ENCODE data around the gene HOXC5.

Gene HOXC5

DNA sequence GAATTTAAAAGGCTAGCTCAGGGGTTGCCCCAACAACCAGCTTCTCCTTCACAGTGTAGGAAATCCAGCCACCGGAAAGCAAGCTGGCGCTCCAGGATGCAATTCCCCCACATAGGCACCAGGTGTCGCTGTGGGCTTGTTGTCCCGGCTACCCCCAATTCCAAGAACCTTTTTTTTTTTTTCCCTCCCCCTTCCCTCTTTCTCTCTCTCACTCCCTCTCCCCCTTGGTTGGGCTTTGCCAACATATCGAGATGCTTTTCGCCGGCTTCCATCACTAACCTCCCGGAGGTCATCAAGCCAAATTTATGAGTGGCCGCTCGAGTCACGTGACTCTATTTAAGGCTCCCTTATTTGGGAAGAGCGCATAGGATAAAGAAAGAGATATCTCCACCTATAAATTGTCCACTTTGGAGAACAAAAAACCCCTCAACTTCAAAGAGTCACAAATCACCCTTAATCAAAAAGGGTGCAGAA, at the start of gene HOXC5:
TSS of gene HOXC5 (plus strand) at position 424 of the 474 bp plus-strand sequence. CDS start 73 bp downstream, outside the sequence.
- peak; percentile 85 for DNase-seq (ENCODE audit: low spot score)

DNA sequence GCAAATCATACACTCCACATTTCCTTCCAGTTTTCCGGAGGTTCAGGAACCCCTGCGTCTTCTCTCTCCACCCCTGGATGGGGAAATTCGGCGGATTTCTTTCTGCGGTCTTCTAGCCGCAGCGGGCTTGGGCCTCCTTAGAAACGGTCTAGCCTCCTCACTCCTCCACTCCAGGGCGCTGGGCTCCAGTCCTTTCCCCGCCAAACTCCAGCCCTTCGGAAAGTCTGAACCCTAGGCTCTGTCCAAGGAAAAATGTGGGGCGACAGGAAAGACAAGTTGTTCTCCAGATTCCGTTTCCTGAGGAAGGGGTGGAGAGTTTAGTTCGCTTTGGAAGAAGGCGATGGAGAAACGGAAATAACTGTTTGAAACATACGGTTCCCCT, 49.3 kb upstream of the HOXC5 start:
- no peak for DNase-seq (ENCODE audit: low spot score)

DNA sequence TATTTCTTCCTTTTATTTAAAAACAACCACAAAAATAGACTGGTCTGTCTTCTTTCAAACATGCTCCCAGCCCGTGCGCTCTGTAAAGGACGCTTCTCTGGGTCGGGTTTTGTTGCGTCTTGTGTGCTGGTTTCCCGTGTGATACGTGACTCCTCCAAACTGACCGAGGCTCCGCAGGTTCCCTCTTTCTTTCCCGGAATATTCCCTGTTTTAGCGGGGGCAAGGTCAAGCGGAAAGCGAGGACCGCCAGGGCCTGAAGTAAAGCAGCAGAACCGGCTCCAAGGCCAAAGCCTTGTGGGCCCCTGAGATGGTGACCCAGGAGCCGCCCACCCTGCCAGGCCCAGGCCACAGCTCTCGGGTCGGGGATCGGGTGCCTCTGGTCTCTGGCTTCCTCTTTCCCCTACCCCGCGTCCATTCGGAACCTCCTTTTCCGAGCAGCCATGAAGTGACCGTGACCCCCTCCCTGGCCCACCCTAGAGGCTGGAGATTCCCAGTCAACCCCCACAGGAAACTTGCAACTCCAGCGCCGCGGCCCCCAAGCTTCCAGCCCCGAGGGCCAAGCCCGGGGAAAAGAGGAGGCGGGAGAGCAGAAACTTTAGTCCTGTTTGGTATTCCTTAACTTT, 48.8 kb upstream of the HOXC5 start:
- DNase-seq (ENCODE audit: low spot score), result no peak

DNA sequence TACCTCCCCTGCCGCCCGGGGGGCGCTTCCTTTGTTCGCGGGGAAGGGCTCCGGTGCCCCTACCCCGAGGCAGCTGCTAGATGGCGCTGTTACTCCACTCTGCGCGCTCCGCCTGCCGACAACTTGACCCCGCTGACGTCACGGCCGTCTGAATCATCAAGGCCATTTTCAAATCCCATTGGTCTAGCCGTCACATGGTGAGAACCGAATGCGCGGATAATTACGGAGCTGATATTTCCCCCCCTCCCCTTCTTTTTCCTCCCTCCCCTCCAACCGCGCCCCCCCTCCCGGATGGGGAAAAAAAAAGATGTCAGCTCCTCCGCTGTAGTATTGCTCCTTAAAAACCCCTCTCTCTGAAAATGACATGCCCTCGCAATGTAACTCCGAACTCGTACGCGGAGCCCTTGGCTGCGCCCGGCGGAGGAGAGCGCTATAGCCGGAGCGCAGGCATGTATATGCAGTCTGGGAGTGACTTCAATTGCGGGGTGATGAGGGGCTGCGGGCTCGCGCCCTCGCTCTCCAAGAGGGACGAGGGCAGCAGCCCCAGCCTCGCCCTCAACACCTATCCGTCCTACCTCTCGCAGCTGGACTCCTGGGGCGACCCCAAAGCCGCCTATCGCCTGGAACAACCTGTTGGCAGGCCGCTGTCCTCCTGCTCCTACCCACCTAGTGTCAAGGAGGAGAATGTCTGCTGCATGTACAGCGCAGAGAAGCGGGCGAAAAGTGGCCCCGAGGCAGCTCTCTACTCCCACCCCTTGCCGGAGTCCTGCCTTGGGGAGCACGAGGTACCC, 47.8 kb upstream of the HOXC5 start, which contains the start of gene HOXC10:
TSS of gene HOXC10 (plus strand) at position 246 of the 791 bp plus-strand sequence. CDS start at position 360, 114 bp downstream.
- DNase-seq (ENCODE audit: low spot score), result peak; percentile 92

DNA sequence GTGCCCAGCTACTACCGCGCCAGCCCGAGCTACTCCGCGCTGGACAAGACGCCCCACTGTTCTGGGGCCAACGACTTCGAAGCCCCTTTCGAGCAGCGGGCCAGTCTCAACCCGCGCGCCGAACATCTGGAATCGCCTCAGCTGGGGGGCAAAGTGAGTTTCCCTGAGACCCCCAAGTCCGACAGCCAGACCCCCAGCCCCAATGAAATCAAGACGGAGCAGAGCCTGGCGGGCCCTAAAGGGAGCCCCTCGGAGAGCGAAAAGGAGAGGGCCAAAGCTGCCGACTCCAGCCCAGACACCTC, 47.2 kb upstream of the HOXC5 start:
- DNase-seq (ENCODE audit: low spot score), result no peak

DNA sequence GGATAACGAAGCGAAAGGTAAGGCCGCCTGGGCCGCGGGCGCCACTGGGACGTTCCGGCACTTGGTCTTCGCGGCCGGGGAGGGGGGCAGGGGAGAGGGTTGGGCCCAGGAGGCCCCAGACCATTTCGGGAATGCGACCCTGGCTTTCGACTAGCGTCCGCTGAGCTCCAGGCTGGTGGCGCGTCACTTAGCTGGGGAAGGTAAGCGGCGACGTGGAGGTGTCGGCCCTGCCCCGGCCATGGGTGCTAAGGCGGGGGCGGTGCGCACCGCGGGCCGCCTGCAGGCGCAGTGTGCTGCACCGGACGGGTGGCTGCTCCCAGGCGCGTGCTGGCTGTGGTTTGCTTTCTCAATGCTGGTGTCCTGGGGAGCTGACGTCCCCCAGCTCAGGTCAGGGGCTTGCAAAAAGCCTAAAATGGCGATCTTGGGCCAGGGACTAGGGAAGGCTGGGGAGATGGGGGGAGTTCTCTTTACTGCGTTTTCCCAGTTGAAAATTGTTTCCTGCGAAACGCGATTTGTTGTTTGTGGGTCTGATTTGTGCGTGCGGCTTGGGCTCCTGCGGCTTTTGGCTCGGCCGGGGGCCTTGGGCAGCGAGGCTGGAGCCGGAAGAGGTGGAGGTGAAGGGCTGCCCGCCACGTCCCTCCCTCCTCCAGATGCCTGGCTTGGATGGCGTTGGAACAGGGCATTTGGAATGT, 46.7 kb upstream of the HOXC5 start:
- DNase-seq (ENCODE audit: low spot score), result no peak

DNA sequence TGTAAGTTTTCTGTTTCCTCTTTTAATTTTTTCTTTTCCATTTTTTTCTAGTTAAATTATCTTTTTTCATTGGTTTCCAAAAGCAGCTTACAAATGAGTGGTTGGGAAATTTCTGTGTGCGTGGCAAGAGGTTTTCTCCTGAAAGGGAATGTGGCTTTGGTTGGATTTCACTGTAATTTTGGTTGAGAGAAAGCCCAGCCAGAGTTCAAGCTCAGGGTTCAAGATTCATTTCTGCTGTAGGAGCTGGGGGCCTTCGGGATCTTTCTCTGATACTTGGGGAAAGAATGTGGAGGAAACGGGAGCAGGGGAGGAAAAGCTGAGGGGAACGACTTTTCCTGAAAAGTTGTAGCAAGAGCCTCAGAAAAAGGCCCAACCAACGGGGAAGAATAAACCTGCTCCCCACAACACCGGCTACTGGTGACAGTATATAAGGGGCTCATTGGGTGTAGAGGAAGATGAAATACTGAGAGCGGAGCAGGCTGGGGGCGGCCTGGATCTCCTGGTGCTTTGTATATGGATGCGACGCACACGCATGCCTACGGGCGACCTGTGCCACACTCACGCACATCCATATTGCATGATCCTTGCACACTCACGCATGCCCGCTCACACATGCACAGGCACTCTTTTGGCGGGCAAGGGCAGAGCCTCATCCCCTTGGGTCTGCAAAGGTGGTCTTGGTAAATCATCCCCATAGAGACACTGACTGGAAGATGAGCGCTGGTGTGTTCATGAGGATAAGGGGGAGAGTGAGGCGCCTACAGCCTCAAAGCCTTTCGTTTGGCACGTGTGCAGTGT, 46.0 kb upstream of the HOXC5 start:
- no peak for DNase-seq (ENCODE audit: low spot score)

DNA sequence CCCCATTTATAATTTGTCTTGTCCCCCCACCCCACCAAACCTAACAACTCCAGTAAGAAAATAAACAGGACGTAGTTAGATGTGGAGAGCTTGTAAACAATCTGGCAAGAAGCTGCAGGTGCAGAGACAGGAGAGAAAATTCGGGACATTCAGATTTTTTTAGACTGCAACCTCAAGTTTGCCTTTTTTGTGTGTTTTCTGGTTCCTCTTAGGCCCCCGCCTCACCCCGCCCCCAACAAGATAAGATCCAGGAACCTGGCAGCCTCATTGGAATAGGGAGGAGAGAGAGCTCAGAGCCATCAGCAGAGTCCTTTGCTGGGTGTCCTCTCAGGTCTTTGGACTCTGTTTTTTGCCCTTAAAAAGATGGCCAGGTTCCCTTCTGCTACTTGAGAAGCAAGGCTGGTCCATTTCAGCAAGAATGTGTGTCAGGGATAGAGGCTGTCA, 45.0 kb upstream of the HOXC5 start:
- DNase-seq (ENCODE audit: low spot score), result no peak

DNA sequence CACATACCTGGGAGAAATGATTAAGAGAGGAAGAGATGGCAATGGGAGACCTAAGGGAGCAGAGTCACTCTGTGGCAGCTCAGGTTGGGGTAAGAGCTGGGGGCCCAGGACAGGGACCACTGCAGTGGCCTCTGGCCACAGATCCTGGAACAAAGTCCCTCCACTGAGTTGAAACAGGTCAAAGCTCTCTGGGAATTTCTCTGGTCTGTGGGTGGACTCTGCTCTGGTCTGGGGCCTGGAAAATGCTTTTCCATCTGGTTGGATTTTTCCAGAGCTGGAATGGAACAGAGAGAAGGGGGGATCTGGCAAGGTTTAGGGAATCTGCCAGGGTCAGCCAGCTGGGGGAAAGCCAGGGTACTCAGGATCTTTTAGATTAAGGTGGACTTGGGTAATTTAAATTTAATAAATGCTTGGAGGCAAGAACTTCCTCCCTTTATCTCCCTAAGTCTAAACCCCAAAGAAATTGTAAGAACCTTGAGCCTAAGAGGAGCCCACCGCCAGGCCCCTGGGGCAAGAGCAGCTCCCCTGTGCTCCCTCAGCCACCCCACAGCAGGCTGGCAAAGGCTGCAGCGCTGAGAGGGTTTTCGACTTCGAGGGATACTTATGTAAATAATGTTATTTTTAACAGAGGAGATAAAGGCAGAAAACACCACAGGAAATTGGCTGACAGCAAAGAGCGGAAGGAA, 44.2 kb upstream of the HOXC5 start:
- no peak for DNase-seq (ENCODE audit: low spot score)

DNA sequence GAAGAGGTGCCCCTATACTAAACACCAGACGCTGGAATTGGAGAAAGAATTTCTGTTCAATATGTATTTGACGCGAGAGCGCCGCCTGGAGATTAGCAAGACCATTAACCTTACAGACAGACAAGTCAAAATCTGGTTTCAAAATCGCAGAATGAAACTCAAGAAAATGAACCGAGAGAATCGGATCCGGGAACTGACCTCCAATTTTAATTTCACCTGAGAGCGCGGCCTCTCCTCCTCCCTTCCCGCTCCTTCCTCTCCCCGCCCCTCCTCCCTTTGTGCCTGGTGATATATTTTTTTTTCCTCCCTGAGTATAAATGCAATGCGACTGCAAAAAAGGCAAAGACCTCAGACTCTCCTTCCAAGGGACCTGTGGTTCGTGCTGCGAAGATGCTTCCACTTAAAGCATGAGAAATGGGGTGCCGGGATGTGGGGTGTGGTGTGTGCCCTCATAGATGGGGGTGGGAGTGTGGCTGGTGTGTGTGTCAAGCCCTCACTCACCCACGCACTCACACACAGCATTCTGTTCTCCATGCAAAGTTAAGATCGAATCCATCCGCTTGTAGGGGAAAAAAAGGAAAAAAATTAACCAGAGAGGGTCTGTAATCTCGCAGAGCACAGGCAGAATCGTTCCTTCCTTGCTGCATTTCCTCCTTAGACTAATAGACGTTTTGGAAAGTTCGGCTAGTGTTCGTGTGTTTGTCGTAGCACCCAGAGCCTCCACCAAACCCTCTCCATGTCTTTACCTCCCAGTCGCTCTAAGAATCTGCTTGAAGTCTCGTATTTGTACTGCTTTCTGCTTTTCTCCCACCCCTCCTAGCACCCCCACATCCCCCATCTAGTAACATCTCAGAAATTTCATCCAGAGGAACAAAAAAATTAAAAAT, 43.4 kb upstream of the HOXC5 start:
- no peak for DNase-seq (ENCODE audit: low spot score)

DNA sequence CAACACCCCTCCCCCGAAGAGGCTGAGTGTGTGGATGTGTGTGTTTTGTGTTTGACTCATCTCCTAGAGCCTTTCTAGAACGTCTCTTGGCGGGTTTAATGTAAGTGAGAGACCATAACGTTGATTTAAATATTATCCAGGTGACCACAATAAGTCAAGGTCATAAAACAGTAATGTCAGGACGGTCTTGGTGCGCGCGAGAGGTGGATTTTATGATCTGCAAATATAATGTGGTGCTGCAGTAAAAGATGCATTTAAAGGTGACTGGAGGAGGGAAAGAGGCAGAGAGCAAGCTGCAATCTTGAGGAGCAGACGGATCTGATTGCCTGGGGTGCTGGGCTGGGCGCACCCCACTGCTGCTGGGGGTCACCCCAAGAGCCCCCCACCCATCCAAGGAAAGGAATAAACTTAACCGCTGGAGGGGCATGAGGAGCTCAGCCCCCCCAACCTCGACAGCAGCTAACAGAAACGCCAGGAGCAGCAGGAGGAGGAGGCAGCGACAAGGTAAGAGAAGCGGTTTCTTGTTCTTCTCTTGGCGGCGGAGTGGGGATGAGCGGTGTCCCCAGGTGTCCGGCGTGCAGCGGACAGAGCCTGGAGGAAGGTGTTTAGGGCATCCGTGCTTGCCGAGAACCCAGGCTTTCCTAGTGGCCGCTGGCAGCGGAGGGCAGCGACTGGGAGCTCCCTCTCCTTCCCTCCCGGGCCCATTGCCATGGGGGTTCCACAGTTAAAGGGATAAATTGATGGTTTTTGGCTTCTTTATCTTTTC, 42.4 kb upstream of the HOXC5 start:
- DNase-seq (ENCODE audit: low spot score), result no peak

DNA sequence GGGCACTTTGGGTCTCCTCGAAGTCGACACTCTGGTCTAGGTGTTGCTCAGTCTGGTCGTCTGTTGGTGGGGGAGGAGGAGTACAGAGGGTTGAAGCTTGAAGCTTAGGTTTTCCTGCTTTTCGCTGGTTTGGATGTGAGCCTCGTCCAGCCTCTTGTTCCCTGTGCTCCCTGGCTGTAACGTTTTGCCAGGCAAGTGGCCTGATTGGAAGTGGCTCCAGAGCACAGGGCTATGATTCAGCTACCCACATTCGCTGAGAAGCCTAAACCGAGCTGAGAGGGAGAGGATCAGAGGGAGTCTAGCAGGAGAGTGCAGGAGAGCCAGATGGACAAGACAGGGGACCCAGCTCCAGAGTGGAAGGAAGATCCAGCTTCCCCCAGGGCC, 41.8 kb upstream of the HOXC5 start:
- DNase-seq (ENCODE audit: low spot score), result no peak

DNA sequence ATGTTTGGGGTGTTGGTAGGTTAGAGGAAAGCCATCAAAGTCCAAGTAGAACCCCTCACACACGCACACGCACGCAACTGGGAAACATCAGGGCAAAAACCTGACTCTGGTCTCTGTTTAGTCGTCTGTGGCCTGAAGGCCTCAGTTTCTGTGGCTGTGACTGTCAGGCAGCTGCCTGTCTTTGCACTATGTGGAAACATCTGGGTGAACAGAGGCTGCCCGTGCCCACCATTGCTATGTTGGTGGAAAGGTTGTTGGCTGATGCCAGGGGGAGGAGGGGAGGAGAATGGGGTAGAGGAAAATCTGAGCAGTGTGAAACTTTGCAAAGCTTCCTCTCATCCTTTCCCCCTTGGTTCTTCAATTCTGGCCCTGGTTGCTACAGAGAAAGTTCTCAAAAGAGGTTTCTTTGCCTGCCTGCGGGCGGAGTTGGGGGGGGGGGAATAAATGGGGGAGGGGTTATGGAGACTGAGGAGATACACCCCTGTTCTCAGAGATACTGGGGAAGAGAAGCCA, 40.4 kb upstream of the HOXC5 start:
- DNase-seq (ENCODE audit: low spot score), result no peak

DNA sequence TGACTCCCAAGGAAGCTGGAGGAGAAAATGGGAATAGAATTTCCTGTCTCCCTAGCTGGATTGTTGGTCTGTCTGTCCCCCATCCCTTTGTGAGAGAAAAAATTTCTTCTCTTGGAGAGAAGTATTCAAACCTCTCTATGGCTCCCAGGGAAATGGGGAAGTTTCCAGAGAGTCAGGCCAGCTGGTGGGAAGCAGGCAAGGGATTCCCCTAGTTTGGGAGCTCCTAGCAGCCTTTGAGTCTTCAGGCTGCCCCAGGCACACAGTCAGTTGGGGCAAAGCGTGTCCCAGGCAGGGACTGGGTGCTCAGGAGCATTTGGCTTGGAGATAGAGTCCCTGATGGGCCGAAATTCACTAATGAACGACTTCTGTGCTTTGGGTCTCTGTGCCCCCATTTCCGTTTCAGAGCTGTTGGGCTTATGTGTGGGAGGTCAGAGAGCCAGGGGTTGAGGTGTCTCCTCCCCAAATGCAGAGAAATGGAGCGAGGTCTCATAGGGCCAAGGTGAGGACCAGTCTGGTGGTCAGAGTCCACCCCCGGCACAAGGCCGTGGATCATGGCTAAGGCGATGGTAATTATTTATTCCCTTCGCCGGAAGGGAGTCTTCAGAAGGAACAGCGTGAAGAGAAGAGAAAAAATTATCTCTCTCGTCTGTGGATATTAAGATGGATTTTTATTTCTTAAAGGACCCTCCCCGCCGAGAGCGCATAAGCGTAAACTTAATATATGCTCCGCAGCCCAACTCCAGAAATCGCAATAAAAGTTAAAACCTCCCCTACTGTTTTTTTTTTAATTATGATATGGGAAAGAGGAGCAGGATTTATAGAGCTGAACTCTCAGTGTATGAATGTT, 39.5 kb upstream of the HOXC5 start:
- no peak for DNase-seq (ENCODE audit: low spot score)

DNA sequence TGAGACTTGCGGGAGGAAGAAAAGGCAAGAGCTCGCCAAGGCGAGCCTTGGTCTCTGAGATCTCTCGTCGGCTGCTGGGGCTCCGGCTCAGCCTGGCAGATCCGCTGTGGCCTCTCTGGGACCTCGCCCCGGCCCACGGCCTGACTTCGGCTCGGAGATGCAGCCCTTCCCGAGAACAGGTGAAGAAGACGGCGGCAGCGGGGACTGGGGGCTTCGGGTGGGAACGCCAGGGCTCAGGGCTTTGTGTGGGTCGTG, 38.9 kb upstream of the HOXC5 start:
- no peak for DNase-seq (ENCODE audit: low spot score)

DNA sequence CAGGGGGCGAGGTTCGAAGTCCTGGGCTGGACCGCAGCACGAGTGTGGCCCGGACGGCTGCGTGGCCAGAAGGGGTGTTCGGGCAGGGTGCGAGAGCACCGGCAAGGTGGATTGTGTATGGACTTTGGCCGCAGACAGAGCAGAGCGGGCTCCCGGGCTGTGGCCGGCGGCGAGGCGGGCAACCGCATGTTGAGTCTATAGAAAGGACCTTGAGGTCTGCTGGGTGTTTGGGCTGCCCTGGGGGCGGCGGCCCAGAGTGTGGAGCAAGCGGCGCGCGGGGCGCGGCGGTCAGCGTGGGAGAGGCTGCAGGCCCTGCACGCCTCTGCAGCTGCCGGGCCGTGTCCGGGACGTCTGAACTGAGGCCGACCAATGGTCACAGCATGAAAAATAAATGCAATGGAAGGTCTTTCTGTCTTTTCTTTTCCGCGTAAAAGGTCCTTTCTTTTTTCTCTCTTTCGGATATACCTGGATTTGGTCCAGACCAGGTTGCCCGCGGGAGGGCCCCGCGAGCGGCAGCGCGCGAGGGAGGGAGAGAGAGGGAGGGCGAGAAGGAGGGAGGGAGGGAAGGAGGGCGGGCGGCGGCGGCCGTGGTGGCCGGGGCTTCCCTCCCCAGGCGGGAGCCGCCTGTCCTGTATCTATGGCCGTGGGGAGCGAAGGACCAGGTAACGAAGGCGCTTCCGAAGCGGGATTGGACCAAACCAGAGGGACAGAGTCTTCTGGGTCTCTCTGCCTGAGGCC, 38.4 kb upstream of the HOXC5 start:
- DNase-seq (ENCODE audit: low spot score), result no peak

DNA sequence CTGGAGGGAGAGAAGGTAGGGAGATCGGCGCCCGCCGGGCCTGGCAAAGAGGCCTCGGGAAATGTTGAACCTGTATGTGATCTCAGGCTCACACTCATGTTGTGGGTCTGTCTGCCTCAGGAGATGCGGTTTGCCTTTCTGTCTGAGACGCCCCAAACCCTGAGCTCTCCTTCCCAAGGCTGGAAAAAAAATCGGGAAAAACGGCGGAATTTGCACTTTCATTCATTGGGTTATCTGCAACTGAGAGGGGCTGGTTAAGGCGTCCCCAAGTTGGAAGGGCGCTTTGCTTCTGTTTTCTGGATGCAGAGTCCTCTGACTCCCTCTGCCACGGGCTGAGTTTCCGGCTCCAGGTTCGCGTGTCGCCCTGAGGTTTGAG, 37.9 kb upstream of the HOXC5 start:
- no peak for DNase-seq (ENCODE audit: low spot score)
